Measurements from ENCODE around the gene LAMTOR1.

The LAMTOR1 gene

GRCh38 chr11:72124046-72124445 lies 20.9 kb upstream of the LAMTOR1 start:
- no peak for TF ChIP-seq EZH2phosphoT487 (conservative IDR thresholded peaks at IDR 0.05; ENCODE audit: low read length)
- no peak for TF ChIP-seq CTCF (IDR thresholded peaks at IDR 0.05; ENCODE audit: insufficient read depth, low read length, poor library complexity, severe bottlenecking)
- H2AFZ ChIP-seq (ENCODE audit: low read depth, low read length, severe bottlenecking), result no peak overlapping the region
- H3K9me3 ChIP-seq (ENCODE audit: insufficient read depth, low read length), result peaks cover 51% of the 10 kb centered on the region; the same call in 1 of the 2 replicates
- 0 out of 2 replicates have a peak, but pooled peaks cover 2% of the 10 kb centered on the region for H3K36me3 ChIP-seq (ENCODE audit: low read length)
- no peaks in the 10 kb centered on the region for H3K9me2 ChIP-seq (replicated peaks; ENCODE audit: insufficient read depth, low read length)
- no peak overlapping the region for H3K27ac ChIP-seq (ENCODE audit: low read depth, low read length)
- H3K4me3 ChIP-seq (ENCODE audit: insufficient read depth, low read length, poor library complexity, severe bottlenecking), result no peak overlapping the region
- H4K20me1 ChIP-seq (ENCODE audit: low read depth, low read length), result no peaks in the 10 kb centered on the region
- no peaks in the 10 kb centered on the region for H3F3A ChIP-seq (ENCODE audit: insufficient read depth)
- no peaks in the 10 kb centered on the region for H3K79me2 ChIP-seq (ENCODE audit: insufficient read depth, low read length)
- no peak overlapping the region for H3K4me2 ChIP-seq (ENCODE audit: low read depth, low read length, poor library complexity, severe bottlenecking)
- H3K27me3 ChIP-seq (ENCODE audit: low read length), result no peaks in the 10 kb centered on the region
- no peak overlapping the region for H3K9ac ChIP-seq (ENCODE audit: low read length)

- no peak overlapping the region for H3K9ac ChIP-seq (ENCODE audit: low read length)
- H3K27me3 ChIP-seq (ENCODE audit: low read length), result no peaks in the 10 kb centered on the region
- TF ChIP-seq EZH2phosphoT487 (conservative IDR thresholded peaks at IDR 0.05; ENCODE audit: low read length) (no peak), CTCF (IDR thresholded peaks at IDR 0.05; ENCODE audit: insufficient read depth, low read length, poor library complexity, severe bottlenecking) (no peak)
- H3K4me3 ChIP-seq (ENCODE audit: insufficient read depth, low read length, poor library complexity, severe bottlenecking), result no peak overlapping the region
- H2AFZ ChIP-seq (ENCODE audit: low read depth, low read length, severe bottlenecking), result no peak overlapping the region
- H3K9me2 ChIP-seq (replicated peaks; ENCODE audit: insufficient read depth, low read length), result no peaks in the 10 kb centered on the region
- peaks cover 42% of the 10 kb centered on the region; the same call in 1 of the 2 replicates for H3K9me3 ChIP-seq (ENCODE audit: insufficient read depth, low read length)
- H3K4me2 ChIP-seq (ENCODE audit: low read depth, low read length, poor library complexity, severe bottlenecking), result no peak overlapping the region
- no peaks in the 10 kb centered on the region for H3K79me2 ChIP-seq (ENCODE audit: insufficient read depth, low read length)
- H3K36me3 ChIP-seq (ENCODE audit: low read length), result 0 out of 2 replicates have a peak, but pooled peaks cover 2% of the 10 kb centered on the region
- H3K27ac ChIP-seq (ENCODE audit: low read depth, low read length), result no peak overlapping the region
- H4K20me1 ChIP-seq (ENCODE audit: low read depth, low read length), result no peaks in the 10 kb centered on the region
- no peaks in the 10 kb centered on the region for H3F3A ChIP-seq (ENCODE audit: insufficient read depth)
Observed at GRCh38 chr11:72123117-72123653, 20.1 kb upstream of the LAMTOR1 start.

GRCh38 chr11:72122607-72123006 lies 19.5 kb upstream of the LAMTOR1 start:
- Histone ChIP-seq H3F3A (ENCODE audit: insufficient read depth) (no peaks in the 10 kb centered on the region), H3K27ac (ENCODE audit: low read depth, low read length) (no peak overlapping the region), H3K27me3 (ENCODE audit: low read length) (no peaks in the 10 kb centered on the region), H2AFZ (ENCODE audit: low read depth, low read length, severe bottlenecking) (no peak overlapping the region), H3K9me3 (ENCODE audit: insufficient read depth, low read length) (peaks cover 36% of the 10 kb centered on the region; the same call in 1 of the 2 replicates), H3K36me3 (ENCODE audit: low read length) (0 out of 2 replicates have a peak, but pooled peaks cover 2% of the 10 kb centered on the region), H3K79me2 (ENCODE audit: insufficient read depth, low read length) (no peaks in the 10 kb centered on the region), H3K4me2 (ENCODE audit: low read depth, low read length, poor library complexity, severe bottlenecking) (no peak overlapping the region), H3K9ac (ENCODE audit: low read length) (no peak overlapping the region), H3K9me2 (replicated peaks; ENCODE audit: insufficient read depth, low read length) (no peaks in the 10 kb centered on the region), H4K20me1 (ENCODE audit: low read depth, low read length) (no peaks in the 10 kb centered on the region), H3K4me3 (ENCODE audit: insufficient read depth, low read length, poor library complexity, severe bottlenecking) (no peak overlapping the region)
- TF ChIP-seq CTCF (IDR thresholded peaks at IDR 0.05; ENCODE audit: insufficient read depth, low read length, poor library complexity, severe bottlenecking), result no peak
- TF ChIP-seq EZH2phosphoT487 (conservative IDR thresholded peaks at IDR 0.05; ENCODE audit: low read length), result no peak

Data from SU-DHL-6 (cell line).